Esophagus squamous epithelium (tissue), 5 donors: ENCODE measurements around the gene CHD1L. TPM values are rescaled to one million over a fixed set of nuclear protein-coding genes. Genes with fewer than 3 reads are reported as not detected.
"Not testable (repeated sequence)": the region's sequence is repeated elsewhere in the genome, so short reads cannot be mapped to it uniquely, and the experiment has no call there.

ENCODE experiments used
- DNase-seq: peaks from one replicate; lab custom pipeline; 2025; lab: John Stamatoyannopoulos, UW
- H3K27ac ChIP-seq, 4 donors: fragments of 200-600 bp; sonication (generic); one replicate each; pipeline ENCODE4 v1.5.1; 2016 to 2019; ENCODE audit warnings: mild to moderate bottlenecking in 1 of 4
- H3K27me3 ChIP-seq, 4 donors: fragments of 200-600 bp; sonication (generic); 1 replicate in 3 of 4; 2 replicates in 1 of 4; pipeline versions ENCODE4 v1.5.1 to v1.6.0; 2017 to 2021; ENCODE audit warnings: antibody characterized with exemption in 1 of 4
- H3K36me3 ChIP-seq, 3 donors: fragments of 200-600 bp; sonication (generic); one replicate each; pipeline ENCODE4 v1.5.1; 2016 to 2019
- H3K4me1 ChIP-seq, 3 donors: fragments of 200-600 bp; sonication (generic); one replicate each; pipeline ENCODE4 v1.5.1; 2017 to 2019
- H3K4me3 ChIP-seq, 4 donors: fragments of 200-600 bp; sonication (generic); 1 replicate in 3 of 4; 2 replicates in 1 of 4; pipeline ENCODE4 v1.5.1; 2016 to 2019; ENCODE audit warnings: mild to moderate bottlenecking in 2 of 4, moderate library complexity in 1 of 4
- H3K9me3 ChIP-seq, 3 donors: fragments of 200-600 bp; sonication (generic); one replicate each; pipeline ENCODE4 v1.5.1; 2016 to 2019
- CTCF ChIP-seq, 6 experiments: fragments of 450-650 bp in 4 of 6; fragments of 200-600 bp in 2 of 6; sonication (generic) in 2 of 6; IDR thresholded peaks; one replicate each; pipeline ENCODE4 v1.5.1; 2016 to 2019; ENCODE audit warnings: antibody characterized with exemption in 6 of 6, mild to moderate bottlenecking in 4 of 6, moderate library complexity in 4 of 6
- POLR2A ChIP-seq, 4 donors: fragments of 450-650 bp; IDR thresholded peaks; one replicate each; pipeline ENCODE4 v1.6.1; 2017; ENCODE audit warnings: antibody characterized with exemption in 4 of 4, mild to moderate bottlenecking in 4 of 4, moderate library complexity in 3 of 4
- WGBS, 2 donors: methylation state at CpG; one replicate each; pipeline ENCODE4 v1.1.5; 2018; 5-methylcytosine and 5-hydroxymethylcytosine counted together
- intact Hi-C: fragments of 100-400 bp; cut with DNase I; formaldehyde crosslinking; loops from one replicate; pipeline ENCODE4 v1.15.0; 2022
- total RNA-seq, 4 donors: library from RNA; depleted of rRNA; stranded (reverse); fragments of >200 nt; gene quantifications; one replicate each; pipeline ENCODE4 v1.1.0, GENCODE V29; 2016
- donor health status: DM: yes; HTN: yes; CAD: no.

CHD1L gene
- total RNA-seq, 4 donors from 2014 or later: 6.7 to 24.2 (median 18.4) TPM

- no peak for DNase-seq
These were observed 74.5 kb downstream of the CHD1L start for GRCh38 chr1:147316968-147317367.

GRCh38 chr1:147326933-147327687, 84.6 kb downstream of the CHD1L start:
- 46 to 80% methylated on average over 13 to 23 of the region's 26 CpGs for WGBS, 2 donors
- H3K9me3 ChIP-seq, DNase-seq, intact Hi-C loops, H3K4me1 ChIP-seq, H3K27ac ChIP-seq, H3K27me3 ChIP-seq, H3K36me3 ChIP-seq: not testable (repeated sequence)
- H3K4me3 ChIP-seq: peak overlapping the region in 1 of 4 donors; percentile 4

More at GRCh38 chr1:147316968-147317367, 74.5 kb downstream of the CHD1L start:
- 71 to 75% methylated on average over 3 of the region's 3 CpGs for WGBS, 2 donors
- Histone ChIP-seq H3K9me3 (peaks cover 0 to 5% (median 0%) of the 10 kb centered on the region in 3 donors), H3K4me1 (no peaks in the 10 kb centered on the region), H3K4me3 (no peak overlapping the region), H3K36me3 (no peaks in the 10 kb centered on the region), H3K27ac (no peak overlapping the region), H3K27me3 (no peaks in the 10 kb centered on the region)
- intact Hi-C loops: no loop called here
- TF ChIP-seq POLR2A (IDR thresholded peaks at IDR 0.05) (no peak), CTCF (IDR thresholded peaks at IDR 0.05) (no peak)

- Histone ChIP-seq H3K36me3 (no peaks in the 10 kb centered on the region), H3K9me3 (no peaks in the 10 kb centered on the region), H3K27me3 (peaks cover 0 to 3% (median 0%) of the 10 kb centered on the region in 4 donors), H3K4me1 (no peaks in the 10 kb centered on the region), H3K4me3 (no peak overlapping the region), H3K27ac (no peak overlapping the region)
- no peak for DNase-seq
- 36 to 50% methylated on average over 4 to 5 of the region's 5 CpGs for WGBS, 2 donors
- intact Hi-C loops: no loop called here
- TF ChIP-seq POLR2A (IDR thresholded peaks at IDR 0.05): no peak
- TF ChIP-seq CTCF (IDR thresholded peaks at IDR 0.05): no peak
These were observed 91.8 kb downstream of the CHD1L start for GRCh38 chr1:147334292-147334691.

- H3K4me3 ChIP-seq: no peak overlapping the region
- DNase-seq: no peak
- H3K27me3 ChIP-seq: peaks cover 0 to 4% (median 0%) of the 10 kb centered on the region in 4 donors
- H3K4me1 ChIP-seq: no peaks in the 10 kb centered on the region
- no peak overlapping the region for H3K27ac ChIP-seq
- no peaks in the 10 kb centered on the region for H3K36me3 ChIP-seq
- H3K9me3 ChIP-seq: no peaks in the 10 kb centered on the region
- TF ChIP-seq CTCF (IDR thresholded peaks at IDR 0.05) (no peak), POLR2A (IDR thresholded peaks at IDR 0.05) (no peak)
- intact Hi-C loops: no loop called here
- WGBS, 2 donors: 61 to 84% methylated on average over 2 of the region's 2 CpGs
These were observed 93.8 kb downstream of the CHD1L start for GRCh38 chr1:147336291-147336690.

GRCh38 chr1:147337040-147337630, 94.7 kb downstream of the CHD1L start:
- intact Hi-C loops: no loop called here
- Histone ChIP-seq H3K27me3 (peaks cover 0 to 10% (median 0%) of the 10 kb centered on the region in 4 donors), H3K4me1 (no peaks in the 10 kb centered on the region), H3K4me3 (no peak overlapping the region), H3K36me3 (no peaks in the 10 kb centered on the region), H3K27ac (no peak overlapping the region), H3K9me3 (no peaks in the 10 kb centered on the region)
- TF ChIP-seq POLR2A (IDR thresholded peaks at IDR 0.05): no peak
- WGBS, 2 donors: 24 to 30% methylated on average over 4 of the region's 4 CpGs
- no peak for DNase-seq

- Histone ChIP-seq H3K4me1 (no peaks in the 10 kb centered on the region), H3K4me3 (no peak overlapping the region), H3K27ac (no peak overlapping the region), H3K27me3 (peaks cover 0 to 15% (median 0%) of the 10 kb centered on the region in 4 donors), H3K36me3 (no peaks in the 10 kb centered on the region), H3K9me3 (no peaks in the 10 kb centered on the region)
- no peak for DNase-seq
- TF ChIP-seq CTCF (IDR thresholded peaks at IDR 0.05) (no peak), POLR2A (IDR thresholded peaks at IDR 0.05) (no peak)
- intact Hi-C loops: no loop called here
- 46 to 57% methylated on average over 1 to 2 of the region's 2 CpGs for WGBS, 2 donors
These were observed 96.1 kb downstream of the CHD1L start for GRCh38 chr1:147338571-147338970.
